Measurements from ENCODE around the gene CDC34. TPM values are rescaled to one million over a fixed set of nuclear protein-coding genes. Genes with fewer than 3 reads are reported as not detected.

Gene CDC34
- total RNA-seq, 1 donor from 2014 or later, result 169 TPM

DNA sequence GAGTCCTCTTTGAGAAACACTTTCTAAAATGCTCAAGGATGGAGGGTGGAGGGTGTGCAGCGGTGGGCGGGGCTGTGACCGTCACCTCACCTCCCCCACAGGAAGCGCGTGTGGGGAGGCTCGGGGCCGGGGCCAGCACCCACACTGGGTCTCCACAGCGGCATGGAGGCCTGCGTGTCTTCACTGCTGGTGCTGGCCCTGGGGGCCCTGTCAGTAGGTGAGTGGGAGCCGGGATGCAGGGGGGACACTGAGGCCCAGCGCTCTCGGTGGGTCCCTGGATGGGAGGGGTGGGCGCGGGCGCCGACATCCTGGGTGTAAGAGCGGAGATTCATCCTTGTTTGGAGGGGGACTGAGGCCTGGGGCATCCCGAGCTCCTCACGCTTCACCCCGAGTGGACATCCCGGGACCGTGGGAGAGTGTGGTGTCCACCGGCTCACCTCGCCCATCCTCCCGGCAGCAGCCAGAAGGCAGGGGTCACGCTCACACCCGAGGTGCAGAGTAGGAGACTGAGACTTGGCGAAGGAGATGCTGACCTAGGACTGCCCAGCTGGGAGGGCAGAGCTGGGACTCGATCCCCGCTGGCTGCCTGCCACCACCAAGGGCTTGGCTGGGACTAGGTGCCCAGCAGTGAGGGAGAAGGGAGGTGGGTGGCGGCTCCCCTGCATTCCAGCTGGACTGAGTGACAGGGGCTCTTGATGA, 12.5 kb downstream of the CDC34 start, which contains the start of gene GZMM:
Gene GZMM, plus strand, starts transcription at position 144 of the 699 bp plus-strand sequence. Its CDS starts 19 bp downstream, at position 163.
- no peak for TF ChIP-seq CTCF (IDR thresholded peaks at IDR 0.05; ENCODE audit: insufficient read depth, low read length, severe bottlenecking)
- no peak within 1 kb of the TSS for H3K4me3 ChIP-seq (ENCODE audit: low read depth, low read length)
- FAIRE-seq (no peak), DNase-seq (ENCODE audit: low read depth) (no peak)
- H3K27me3 ChIP-seq (ENCODE audit: control insufficient read depth, insufficient read depth, low read length), result no peaks in the 10 kb centered on the region
- H3K36me3 ChIP-seq (ENCODE audit: control insufficient read depth, insufficient read depth, low read length), result peaks cover 7% of the 10 kb centered on the region

- H3K36me3 ChIP-seq (ENCODE audit: control insufficient read depth, insufficient read depth, low read length), result no peaks in the 10 kb centered on the region
- no peak for FAIRE-seq
Measured at GRCh38 chr19:547117-547516, 15.6 kb downstream of the CDC34 start.

GRCh38 chr19:547836-548720, 16.5 kb downstream of the CDC34 start:
- no peak for FAIRE-seq

More at GRCh38 chr19:547117-547516, 15.6 kb downstream of the CDC34 start:
- DNase-seq (ENCODE audit: low read depth), result no peak
- Histone ChIP-seq H3K27me3 (ENCODE audit: control insufficient read depth, insufficient read depth, low read length) (no peaks in the 10 kb centered on the region), H3K4me3 (ENCODE audit: low read depth, low read length) (no peak overlapping the region)
- TF ChIP-seq CTCF (IDR thresholded peaks at IDR 0.05; ENCODE audit: insufficient read depth, low read length, severe bottlenecking), result no peak

GRCh38 chr19:548886-549830, 17.6 kb downstream of the CDC34 start:
- no peak for DNase-seq (ENCODE audit: low read depth)
- Histone ChIP-seq H3K36me3 (ENCODE audit: control insufficient read depth, insufficient read depth, low read length) (no peaks in the 10 kb centered on the region), H3K4me3 (ENCODE audit: low read depth, low read length) (no peak overlapping the region), H3K27me3 (ENCODE audit: control insufficient read depth, insufficient read depth, low read length) (no peaks in the 10 kb centered on the region)
- TF ChIP-seq CTCF (IDR thresholded peaks at IDR 0.05; ENCODE audit: insufficient read depth, low read length, severe bottlenecking), result no peak
- no peak for FAIRE-seq

More at GRCh38 chr19:547836-548720, 16.5 kb downstream of the CDC34 start:
- no peak for DNase-seq (ENCODE audit: low read depth)
- H3K4me3 ChIP-seq (ENCODE audit: low read depth, low read length), result no peak overlapping the region
- no peak for TF ChIP-seq CTCF (IDR thresholded peaks at IDR 0.05; ENCODE audit: insufficient read depth, low read length, severe bottlenecking)
- no peaks in the 10 kb centered on the region for H3K36me3 ChIP-seq (ENCODE audit: control insufficient read depth, insufficient read depth, low read length)
- H3K27me3 ChIP-seq (ENCODE audit: control insufficient read depth, insufficient read depth, low read length), result no peaks in the 10 kb centered on the region

DNA sequence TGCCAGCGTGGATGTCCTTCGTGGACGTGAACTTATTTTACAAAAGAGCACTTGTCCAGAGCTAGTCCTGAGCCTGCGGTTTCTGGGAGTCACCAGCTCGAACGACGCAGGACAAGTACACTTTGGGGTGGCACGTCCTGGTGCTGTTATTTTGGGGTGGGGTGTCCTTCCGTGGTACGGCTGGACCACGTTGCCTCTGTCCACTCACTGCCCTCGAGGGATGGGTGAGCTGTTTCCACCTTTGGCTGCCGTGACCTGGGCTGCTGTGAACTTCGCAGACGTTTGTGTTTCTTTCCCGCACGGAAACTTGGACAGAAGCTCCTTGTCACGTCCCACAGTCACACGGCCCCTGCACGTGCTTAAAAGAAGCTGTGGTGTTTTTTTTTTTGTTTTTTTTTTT, 23.3 kb downstream of the CDC34 start:
- no peak overlapping the region for H3K4me3 ChIP-seq (ENCODE audit: low read depth, low read length)
- no peaks in the 10 kb centered on the region for H3K27me3 ChIP-seq (ENCODE audit: control insufficient read depth, insufficient read depth, low read length)
- FAIRE-seq, result no peak
- no peaks in the 10 kb centered on the region for H3K36me3 ChIP-seq (ENCODE audit: control insufficient read depth, insufficient read depth, low read length)
- DNase-seq (ENCODE audit: low read depth), result no peak
- no peak for TF ChIP-seq CTCF (IDR thresholded peaks at IDR 0.05; ENCODE audit: insufficient read depth, low read length, severe bottlenecking)

All from bronchial epithelial cell (primary cell).